Neuronal stem cell (in vitro differentiated cells): Measurements from ENCODE around the gene MS4A2.
"Not testable (repeated sequence)": the region's sequence is repeated elsewhere in the genome, so short reads cannot be mapped to it uniquely, and the experiment has no call there.

Experiments used
- DNase-seq: peaks from one replicate; pipeline ENCODE4 v3.0.0-alpha.2; 2013; ENCODE audit warnings: low spot score
- H2AFZ ChIP-seq: one replicate; pipeline ENCODE4 v1.6.1; 2013; ENCODE audit warnings: mild to moderate bottlenecking, low read length, inconsistent platforms
- H2AK5ac ChIP-seq: 2 replicates; pipeline ENCODE4 v1.6.1; 2013; ENCODE audit warnings: low read depth, mild to moderate bottlenecking, inconsistent platforms, low read length, moderate library complexity, mixed read lengths
- H2BK120ac ChIP-seq: 2 replicates; pipeline ENCODE4 v1.6.1; 2013; ENCODE audit warnings: low read depth, mild to moderate bottlenecking, inconsistent platforms, low read length, moderate library complexity, mixed read lengths
- H2BK12ac ChIP-seq: one replicate; pipeline ENCODE4 v1.6.1; 2013; ENCODE audit warnings: low read length, inconsistent platforms
- H2BK15ac ChIP-seq: 2 replicates; pipeline ENCODE4 v1.6.1; 2013; ENCODE audit warnings: mild to moderate bottlenecking, low read length, inconsistent platforms, mixed read lengths
- H2BK5ac ChIP-seq: one replicate; pipeline ENCODE4 v1.6.1; 2013; ENCODE audit warnings: inconsistent platforms, mild to moderate bottlenecking, low read length, moderate library complexity
- H3K14ac ChIP-seq: one replicate; pipeline ENCODE4 v1.6.1; 2013; ENCODE audit warnings: low read length, inconsistent platforms
- H3K18ac ChIP-seq: 2 replicates; pipeline ENCODE4 v1.6.1; 2013; ENCODE audit warnings: low read length, inconsistent platforms
- H3K23ac ChIP-seq: 2 replicates; pipeline ENCODE4 v1.6.1; 2013; ENCODE audit warnings: low read depth, mild to moderate bottlenecking, mixed read lengths, low read length, inconsistent platforms; ENCODE audit not compliant: poor library complexity
- H3K27ac ChIP-seq: replicated peaks from 3 replicates; pipeline ENCODE4 v1.5.1; 2013; ENCODE audit warnings: low read length, inconsistent platforms
- H3K27me3 ChIP-seq, 3 experiments: 2 replicates each; pipeline ENCODE4 v1.6.1; 2013; ENCODE audit warnings: low read length in 3 of 3, mild to moderate bottlenecking in 2 of 3, inconsistent platforms in 1 of 3, low read depth in 1 of 3, mixed read lengths in 1 of 3, moderate library complexity in 1 of 3; ENCODE audit not compliant: control insufficient read depth in 3 of 3, insufficient read depth in 3 of 3
- H3K36me3 ChIP-seq, 2 donors: replicated peaks in 1 of 2; 2 replicates each; pipeline ENCODE4 v1.6.1; 2013; ENCODE audit warnings: low read length in 2 of 2; ENCODE audit not compliant: control insufficient read depth in 2 of 2, insufficient read depth in 2 of 2
- H3K4ac ChIP-seq: 2 replicates; pipeline ENCODE4 v1.6.1; 2013; ENCODE audit warnings: inconsistent platforms, mild to moderate bottlenecking, low read length, moderate library complexity
- H3K4me1 ChIP-seq, 2 donors: 1 replicate in 1 of 2; 2 replicates in 1 of 2; pipeline ENCODE4 v1.6.1; 2013; ENCODE audit warnings: low read length in 2 of 2, low read depth in 1 of 2; ENCODE audit not compliant: control insufficient read depth in 2 of 2, insufficient read depth in 1 of 2
- H3K4me2 ChIP-seq: one replicate; pipeline ENCODE4 v1.6.1; 2013; ENCODE audit warnings: mild to moderate bottlenecking, low read length, inconsistent platforms; ENCODE audit not compliant: insufficient read depth, poor library complexity, severe bottlenecking
- H3K4me3 ChIP-seq, 2 donors: 2 replicates each; pipeline ENCODE4 v1.5.1; 2013; ENCODE audit warnings: low read length in 2 of 2, mild to moderate bottlenecking in 2 of 2, inconsistent platforms in 1 of 2, moderate library complexity in 1 of 2
- H3K79me1 ChIP-seq: one replicate; pipeline ENCODE4 v1.6.1; 2013; ENCODE audit warnings: low read depth, mild to moderate bottlenecking, inconsistent platforms, low read length, moderate library complexity
- H3K9ac ChIP-seq: one replicate; pipeline ENCODE4 v1.6.1; 2013; ENCODE audit warnings: mild to moderate bottlenecking, low read depth, low read length, inconsistent platforms; ENCODE audit not compliant: poor library complexity
- H3K9me3 ChIP-seq, 2 donors: replicated peaks in 1 of 2; 2 replicates each; pipeline versions ENCODE3 to v1.6.1; 2013; ENCODE audit warnings: low read length in 2 of 2, mild to moderate bottlenecking in 2 of 2, inconsistent platforms in 1 of 2, low read depth in 1 of 2, mixed read lengths in 1 of 2, moderate library complexity in 1 of 2; ENCODE audit not compliant: control insufficient read depth in 2 of 2, insufficient read depth in 1 of 2
- H4K8ac ChIP-seq: one replicate; pipeline ENCODE4 v1.6.1; 2013; ENCODE audit warnings: low read depth, mild to moderate bottlenecking, inconsistent platforms, low read length, moderate library complexity
- H4K91ac ChIP-seq: one replicate; pipeline ENCODE4 v1.6.1; 2013; ENCODE audit warnings: low read length, low read depth, mild to moderate bottlenecking, inconsistent platforms; ENCODE audit not compliant: poor library complexity
- WGBS, 2 donors: extraction: QIAGEN DNeasy Blood & Tissue Kit; methylation state at CpG; one replicate each; pipeline ENCODE4 v1.1.7; 2013; ENCODE audit warnings: missing lambda C conversion rate in 2 of 2, mixed read lengths in 1 of 2; ENCODE audit not compliant: insufficient read length in 2 of 2, insufficient replicate concordance in 1 of 2; ENCODE audit errors: extremely low coverage in 2 of 2; 5-methylcytosine and 5-hydroxymethylcytosine counted together

MS4A2 gene

GRCh38 chr11:60065801-60066200, 22.7 kb upstream of the MS4A2 start:
- H2BK12ac ChIP-seq: no peak overlapping the region
- H2BK120ac ChIP-seq: no peak overlapping the region
- no peaks in the 10 kb centered on the region for H3K36me3 ChIP-seq
- no peaks in the 10 kb centered on the region for H3K9me3 ChIP-seq
- no peaks in the 10 kb centered on the region for H3K27me3 ChIP-seq
- H3K9ac ChIP-seq: no peak overlapping the region
- no CpG with 5 or more reads among the region's 1 CpG for WGBS, 2 donors
- H3K4ac ChIP-seq: no peak overlapping the region
- H3K4me1 ChIP-seq: no peaks in the 10 kb centered on the region
- no peak overlapping the region for H2AFZ ChIP-seq
- no peaks in the 10 kb centered on the region for H3K79me1 ChIP-seq
- H3K23ac ChIP-seq: no peak overlapping the region
- H2BK5ac ChIP-seq: no peak overlapping the region
- no peak overlapping the region for H3K18ac ChIP-seq
- no peak for DNase-seq
- no peak overlapping the region for H2BK15ac ChIP-seq
- no peak overlapping the region for H3K27ac ChIP-seq
- H4K91ac ChIP-seq: no peak overlapping the region
- H2AK5ac ChIP-seq: no peak overlapping the region
- H3K4me2 ChIP-seq: no peak overlapping the region
- no peak overlapping the region for H3K14ac ChIP-seq
- H4K8ac ChIP-seq: no peak overlapping the region
- no peak overlapping the region for H3K4me3 ChIP-seq

GRCh38 chr11:60069450-60069849, 19.0 kb upstream of the MS4A2 start:
- Histone ChIP-seq H2BK15ac (no peak overlapping the region), H3K4me3 (no peak overlapping the region), H3K18ac (no peak overlapping the region), H4K8ac (no peak overlapping the region), H3K23ac (no peak overlapping the region), H2AK5ac (no peak overlapping the region), H3K14ac (no peak overlapping the region), H3K79me1 (no peaks in the 10 kb centered on the region), H3K36me3 (no peaks in the 10 kb centered on the region), H2BK12ac (no peak overlapping the region), H3K4ac (no peak overlapping the region), H3K27ac (no peak overlapping the region), H3K4me2 (no peak overlapping the region), H3K4me1 (no peaks in the 10 kb centered on the region), H2BK5ac (no peak overlapping the region), H3K9ac (no peak overlapping the region), H3K27me3 (no peaks in the 10 kb centered on the region), H2AFZ (no peak overlapping the region), H2BK120ac (no peak overlapping the region), H3K9me3 (no peaks in the 10 kb centered on the region), H4K91ac (no peak overlapping the region)
- DNase-seq: no peak
- WGBS, 2 donors: no CpG with 5 or more reads among the region's 2 CpGs

DNA sequence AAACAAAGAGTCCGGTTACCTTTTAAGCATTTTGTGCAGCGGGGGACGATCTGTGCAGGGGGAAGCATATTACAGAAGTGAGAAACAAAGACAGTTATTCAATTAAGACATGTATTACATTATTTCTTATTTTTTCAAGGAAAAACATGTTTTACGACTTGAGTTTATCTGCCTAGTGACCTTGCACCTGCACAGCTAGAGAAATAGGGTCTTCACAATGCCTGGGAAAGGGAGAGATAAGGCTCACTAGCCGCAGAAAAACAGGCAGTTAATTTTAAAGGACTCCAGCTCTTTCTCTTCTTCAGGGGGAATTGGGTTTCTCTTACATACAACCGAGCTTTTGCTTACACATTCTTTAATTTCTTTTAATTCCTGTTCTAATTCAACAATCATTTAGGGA, 16.8 kb upstream of the MS4A2 start:
- not testable (repeated sequence) for H2BK12ac ChIP-seq, H3K4ac ChIP-seq, H2BK15ac ChIP-seq, H3K79me1 ChIP-seq, H2AK5ac ChIP-seq, H3K9me3 ChIP-seq, H4K8ac ChIP-seq, H2BK120ac ChIP-seq, H3K27ac ChIP-seq, H3K9ac ChIP-seq, H3K4me2 ChIP-seq, H2BK5ac ChIP-seq, H3K18ac ChIP-seq, H3K23ac ChIP-seq, H2AFZ ChIP-seq, H3K27me3 ChIP-seq, H4K91ac ChIP-seq, H3K4me3 ChIP-seq, DNase-seq, H3K14ac ChIP-seq, H3K36me3 ChIP-seq, H3K4me1 ChIP-seq
- WGBS, 2 donors: no CpG with 5 or more reads among the region's 6 CpGs

DNA sequence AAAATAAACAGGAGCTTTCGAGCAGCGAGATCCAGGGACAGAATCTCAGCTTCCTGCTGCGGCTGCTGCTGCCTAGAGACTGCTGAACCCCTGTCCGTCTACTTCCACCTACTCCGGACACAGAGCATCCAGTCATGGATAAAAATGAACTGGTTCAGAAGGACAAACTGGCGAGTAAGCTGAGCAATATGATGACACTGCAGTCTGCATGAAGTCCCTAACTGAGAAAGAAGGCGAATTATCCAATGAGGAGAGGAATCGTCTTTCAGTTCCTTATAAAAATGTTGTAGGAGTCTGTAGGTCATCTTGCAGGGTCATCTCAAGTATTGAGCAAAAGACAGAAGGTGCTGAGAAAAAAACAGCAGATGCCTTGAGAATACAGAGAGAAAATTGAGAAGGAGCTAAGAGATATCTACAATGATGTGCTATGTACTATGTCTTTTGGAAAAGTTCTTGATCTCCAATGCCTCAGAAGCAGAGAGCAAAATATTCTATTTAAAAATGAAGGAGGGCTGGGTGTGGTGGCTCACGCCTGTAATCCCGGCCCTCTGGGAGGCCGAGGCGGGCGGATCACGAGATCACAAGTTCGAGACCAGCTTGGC, 11.1 kb upstream of the MS4A2 start:
- Histone ChIP-seq H2BK12ac (no peak overlapping the region), H4K91ac (no peak overlapping the region), H3K4me2 (no peak overlapping the region), H3K9ac (no peak overlapping the region), H3K27ac (no peak overlapping the region), H2BK15ac (no peak overlapping the region), H3K4me3 (no peak overlapping the region), H3K27me3 (no peaks in the 10 kb centered on the region), H4K8ac (no peak overlapping the region), H3K18ac (no peak overlapping the region), H3K14ac (no peak overlapping the region), H2BK120ac (no peak overlapping the region), H3K36me3 (no peaks in the 10 kb centered on the region), H2AFZ (no peak overlapping the region), H3K9me3 (no peaks in the 10 kb centered on the region), H3K23ac (no peak overlapping the region), H2BK5ac (no peak overlapping the region), H2AK5ac (no peak overlapping the region), H3K79me1 (no peaks in the 10 kb centered on the region), H3K4me1 (no peaks in the 10 kb centered on the region), H3K4ac (no peak overlapping the region)
- no peak for DNase-seq
- WGBS, 2 donors: no CpG with 5 or more reads among the region's 15 CpGs
